ENCODE data around the gene LRMDA. TPM values are rescaled to one million over a fixed set of nuclear protein-coding genes. Genes with fewer than 3 reads are reported as not detected.

LRMDA gene
- total RNA-seq, 1 experiment from 2014 or later, result 4.8 TPM

- ATAC-seq (no peak), DNase-seq (ENCODE audit: low read depth, low spot score) (no peak)
- POLR2A ChIA-PET, result no interaction called here
- peak overlapping the region in 1 of 2 experiments; percentile 79; a peak in 2 of 4 replicates for H3K4me3 ChIP-seq (replicated peaks in 1 of 2; ENCODE audit: low read depth in 1 of 2, low read length in 2 of 2)
- H2AFZ ChIP-seq (ENCODE audit: low read depth, low read length, poor library complexity, severe bottlenecking), result peak overlapping the region; percentile 31
- H3K9ac ChIP-seq (ENCODE audit: low read length), result peak overlapping the region; percentile 78
- H3K9me3 ChIP-seq (ENCODE audit: control insufficient read depth in 1 of 2, insufficient read depth in 1 of 2, low read depth in 1 of 2, low read length in 2 of 2), result no peaks in the 10 kb centered on the region
- peak overlapping the region; percentile 91 for H3K4me2 ChIP-seq (ENCODE audit: low read length)
- H3K4me1 ChIP-seq (ENCODE audit: control insufficient read depth in 1 of 2, insufficient read depth in 2 of 2, low read length in 2 of 2), result peaks cover 6 to 25% of the 10 kb centered on the region in 2 experiments; a peak in 3 of 4 replicates
- no TSS peak for BruUV-seq (replicated peaks)
- CTCF ChIA-PET, result interaction anchor here (1.2 kb wide), 1 partner anchor 626 kb away, joined by 3 read pairs; no protein-coding TSS in a partner anchor
- peak overlapping the region; percentile 94; the same call in 1 of the 2 replicates for H3K27ac ChIP-seq (ENCODE audit: low read depth, low read length)
- RAD21 ChIA-PET (ENCODE audit: low non-redundant PET in 1 of 2, low total read pairs in 2 of 2, uncharacterized antibody in 2 of 2, unreplicated experiment in 2 of 2), result interaction anchor here in 1 of 2 experiments (0.6 kb wide), 1 partner anchor 241 kb away, joined by 4 read pairs; no protein-coding TSS in a partner anchor
- no peaks in the 10 kb centered on the region for H3K27me3 ChIP-seq (ENCODE audit: insufficient read depth, low read length)
- H3K36me3 ChIP-seq (ENCODE audit: control insufficient read depth in 1 of 2, insufficient read depth in 2 of 2, low read length in 2 of 2), result no peaks in the 10 kb centered on the region
- H4K20me1 ChIP-seq (ENCODE audit: insufficient read depth), result no peaks in the 10 kb centered on the region
- intact Hi-C loops (cut with micrococcal nuclease), result no loop called here
- 0 out of 2 replicates have a peak, but pooled peaks cover 5% of the 10 kb centered on the region for H3K79me2 ChIP-seq (ENCODE audit: insufficient read depth, low read length)
- no peaks in the 10 kb centered on the region for H3K9me2 ChIP-seq (ENCODE audit: insufficient read depth)
- no peak for TF ChIP-seq YY1 (IDR thresholded peaks at IDR 0.05; ENCODE audit: extremely low read depth, insufficient replicate concordance, low read depth, low read length)
- no peak for TF ChIP-seq FOSL1 (IDR thresholded peaks at IDR 0.05; ENCODE audit: low read depth)
- no peak for TF ChIP-seq ATF3 (IDR thresholded peaks at IDR 0.05)
- no peak for TF ChIP-seq REST (IDR thresholded peaks at IDR 0.05; ENCODE audit: low read depth)
- TF ChIP-seq ZBTB33 (IDR thresholded peaks at IDR 0.05; ENCODE audit: extremely low read depth, insufficient replicate concordance, low read length), result no peak
- TF ChIP-seq EZH2 (IDR thresholded peaks at IDR 0.05), result no peak
- TF ChIP-seq SP1 (IDR thresholded peaks at IDR 0.05; ENCODE audit: low read depth), result no peak
- no peak for TF ChIP-seq CBX3 (IDR thresholded peaks at IDR 0.05; ENCODE audit: low read depth)
- TF ChIP-seq RAD21 (IDR thresholded peaks at IDR 0.05; ENCODE audit: low read depth), result no peak
- TF ChIP-seq SRF (IDR thresholded peaks at IDR 0.05; ENCODE audit: low read depth), result no peak
- TF ChIP-seq EGR1 (IDR thresholded peaks at IDR 0.05; ENCODE audit: low read depth), result no peak
- no peak for TF ChIP-seq JUND (IDR thresholded peaks at IDR 0.05)
- no peak for TF ChIP-seq ZNF274 (IDR thresholded peaks at IDR 0.05; ENCODE audit: low read depth, low read length)
- TF ChIP-seq CTCF (IDR thresholded peaks at IDR 0.05 in 2 of 3, conservative IDR thresholded peaks at IDR 0.05 in 1 of 3; ENCODE audit: borderline replicate concordance in 1 of 3, insufficient read depth in 1 of 3, low read depth in 2 of 3, low read length in 2 of 3), result no peak
- no peak for TF ChIP-seq ELF1 (IDR thresholded peaks at IDR 0.05; ENCODE audit: borderline replicate concordance, low read depth)
- TF ChIP-seq EZH2phosphoT487 (IDR thresholded peaks at IDR 0.05; ENCODE audit: borderline replicate concordance), result no peak
- TF ChIP-seq ZFX (IDR thresholded peaks at IDR 0.05), result no peak
- no peak for TF ChIP-seq TCF7L2 (IDR thresholded peaks at IDR 0.05; ENCODE audit: borderline replicate concordance, extremely low read depth, insufficient read depth, insufficient read length)
Observed at GRCh38 chr10:75410132-75411005, 21.1 kb upstream of the LRMDA start.

All from HCT116 (cell line).